Measurements from ENCODE around the gene CBX1. TPM values are rescaled to one million over a fixed set of nuclear protein-coding genes. Genes with fewer than 3 reads are reported as not detected.

CBX1 gene
- total RNA-seq (2022; extraction: Qiagen RNA extraction): 75.8 to 116 TPM (median 77.1 TPM) in 5 replicates

GRCh38 chr17:48101012-48101720 lies at the start of gene CBX1:
Gene CBX1, minus strand, starts transcription at chr17:48101478. Its CDS starts 24,474 bp downstream, at chr17:48077004.

GRCh38 chr17:48107137-48108055 lies 6.1 kb upstream of the CBX1 start, which contains the start of gene SNX11:
Gene SNX11, plus strand, starts transcription at chr17:48107766. Its CDS starts 4,278 bp downstream, at chr17:48112044.

DNA sequence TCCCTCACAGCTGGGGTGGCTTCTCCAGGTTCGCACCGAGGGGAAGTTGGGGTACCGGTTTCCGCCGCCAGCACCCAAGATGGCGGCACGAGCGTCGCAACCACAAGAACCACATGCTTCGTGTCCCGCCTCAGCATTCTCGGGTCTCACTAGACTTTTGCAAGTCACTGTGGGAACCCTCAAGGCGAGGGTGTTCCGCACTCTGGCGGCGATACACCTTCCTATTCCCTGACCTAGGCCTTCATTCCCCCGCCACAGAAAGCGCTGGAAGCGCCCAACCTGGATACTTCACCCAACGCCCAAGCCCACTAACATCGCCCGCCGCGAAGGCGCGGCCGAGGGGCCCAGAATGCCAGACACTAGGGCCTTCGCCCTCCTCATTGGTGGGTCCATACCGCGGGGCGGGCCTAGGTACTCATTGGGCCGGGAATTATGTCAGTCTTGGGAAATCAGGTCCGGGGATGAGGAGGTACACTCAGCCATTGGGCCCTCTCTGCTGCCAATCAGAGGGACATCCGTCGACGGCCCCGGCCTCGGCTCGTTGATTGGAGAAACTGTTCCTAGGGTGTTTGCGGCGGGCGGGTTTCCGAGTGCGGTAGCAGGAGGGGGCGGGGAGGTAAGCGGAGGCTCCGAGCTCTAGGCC lies 53.4 kb downstream of the CBX1 start, which contains the start of gene NFE2L1:
Gene NFE2L1, plus strand, starts transcription at position 619 of the 643 bp plus-strand sequence. CDS start 2,760 bp downstream, outside the sequence.

GRCh38 chr17:48037036-48037837 lies 64.0 kb downstream of the CBX1 start, which contains the start of gene COPZ2:
Gene COPZ2, minus strand, starts transcription at chr17:48037797. Its CDS starts 20 bp downstream, at chr17:48037777.

Other genes with a start within 250 kb of the CBX1 start
- gene SP2, start 205.2 kb downstream of the CBX1 start, total RNA-seq (2022; extraction: Qiagen RNA extraction): 17.5 to 19.2 TPM (median 17.6 TPM) in 5 replicates
- 22.1 to 28.4 TPM (median 25.0 TPM) in 5 replicates for gene PNPO, start 159.9 kb downstream of the CBX1 start, total RNA-seq (2022; extraction: Qiagen RNA extraction)
- gene PRR15L, start 143.6 kb downstream of the CBX1 start, total RNA-seq (2022; extraction: Qiagen RNA extraction): 2.3 to 3.6 TPM (median 3.0 TPM) in 5 replicates
- gene CDK5RAP3, start 130.4 kb downstream of the CBX1 start, total RNA-seq (2022; extraction: Qiagen RNA extraction): 104 to 117 TPM (median 114 TPM) in 5 replicates
- gene COPZ2, start 63.7 kb downstream of the CBX1 start, total RNA-seq (2022; extraction: Qiagen RNA extraction): 11.4 to 20.3 TPM (median 18.1 TPM) in 5 replicates
- gene NFE2L1, start 53.1 kb downstream of the CBX1 start, total RNA-seq (2022; extraction: Qiagen RNA extraction): 104 to 139 TPM (median 123 TPM) in 5 replicates
- 26.9 to 31.3 TPM (median 28.8 TPM) in 5 replicates for gene SNX11, start 6.3 kb upstream of the CBX1 start, total RNA-seq (2022; extraction: Qiagen RNA extraction)